HepG2 (cell line): ENCODE measurements around the gene NOTUM. TPM values are rescaled to one million over a fixed set of nuclear protein-coding genes. Genes with fewer than 3 reads are reported as not detected.

Source experiments
- HOXA5 ChIP-seq: sonication (generic); formaldehyde crosslinking; IDR thresholded peaks from 2 replicates; pipeline ENCODE4 v1.4.0; 2020; ENCODE audit warnings: missing genetic modification reagents
- HOXD1 ChIP-seq: sonication (generic); formaldehyde crosslinking; IDR thresholded peaks from 2 replicates; pipeline ENCODE4 v1.5.0; 2020; ENCODE audit warnings: missing genetic modification reagents
- NFIB ChIP-seq: sonication (generic); formaldehyde crosslinking; IDR thresholded peaks from 2 replicates; pipeline ENCODE4 v1.9.0; 2021; ENCODE audit warnings: missing genetic modification reagents, mild to moderate bottlenecking, borderline replicate concordance
- SETDB1 ChIP-seq: sonication (generic); formaldehyde crosslinking; IDR thresholded peaks from 2 replicates; pipeline ENCODE4 v1.5.1; 2020; ENCODE audit warnings: missing genetic modification reagents, mild to moderate bottlenecking, borderline replicate concordance
- ZNF207 ChIP-seq: fragments of 450-650 bp; IDR thresholded peaks from 2 replicates; pipeline ENCODE4 v1.6.1; 2016; ENCODE audit warnings: antibody characterized with exemption, borderline replicate concordance
- ZNF350 ChIP-seq: sonication (generic); formaldehyde crosslinking; IDR thresholded peaks from 2 replicates; pipeline ENCODE4 v1.4.0; 2020; ENCODE audit warnings: mild to moderate bottlenecking, low read depth, missing genetic modification reagents, borderline replicate concordance
- polyA plus RNA-seq, 8 experiments: library from polyadenylated mRNA; depleted of rRNA in 3 of 8; stranded (reverse) in 7 of 8; unstranded in 1 of 8; fragments of >200 nt; fragmentation: Illumina TruSeq in 4 of 8; extraction: Trizol in 4 of 8; gene quantifications; 2 replicates each; pipeline versions ENCODE4 v1.2.1 to v1.2.3, GENCODE V29; 2011 to 2016; ENCODE audit warnings: low read depth in 4 of 8, missing spikeins in 1 of 8, mixed read lengths in 1 of 8; ENCODE audit not compliant: insufficient read depth in 1 of 8
- total RNA-seq, 5 experiments: library from RNA; depleted of rRNA; stranded (reverse); fragments of >200 nt; fragmentation: Illumina TruSeq; extraction: Trizol; gene quantifications; 2 replicates each; pipeline ENCODE4 v1.2.3, GENCODE V29; 2016; ENCODE audit warnings: low read depth in 1 of 5
- TF ChIP-seq, protein P1 (sequence below): sonication (generic); formaldehyde crosslinking; IDR thresholded peaks from 2 replicates; pipeline ENCODE4 v1.4.0; 2020; ENCODE audit warnings: mild to moderate bottlenecking, missing genetic modification reagents, borderline replicate concordance
- TF ChIP-seq, protein P2 (sequence below): sonication (generic); formaldehyde crosslinking; IDR thresholded peaks from 2 replicates; pipeline ENCODE4 v1.4.0; 2020; ENCODE audit warnings: missing genetic modification reagents
- TF ChIP-seq, protein P3 (sequence below): sonication (generic); formaldehyde crosslinking; IDR thresholded peaks from 2 replicates; pipeline ENCODE4 v1.4.0; 2020; ENCODE audit warnings: missing genetic modification reagents, borderline replicate concordance
- TF ChIP-seq, protein P4 (sequence below): fragments of 450-650 bp; IDR thresholded peaks from 2 replicates; pipeline ENCODE4 v1.6.1; 2016
- TF ChIP-seq, protein P5 (sequence below): sonication (generic); formaldehyde crosslinking; IDR thresholded peaks from 2 replicates; pipeline ENCODE4 v1.4.0; 2020; ENCODE audit warnings: missing genetic modification reagents

NOTUM gene
- total and polyA plus RNA-seq, 2 of the 13 experiments (the other 11 are each of a cell fraction or from before 2014, with no cell fraction given), result 150 to 160 TPM

DNA sequence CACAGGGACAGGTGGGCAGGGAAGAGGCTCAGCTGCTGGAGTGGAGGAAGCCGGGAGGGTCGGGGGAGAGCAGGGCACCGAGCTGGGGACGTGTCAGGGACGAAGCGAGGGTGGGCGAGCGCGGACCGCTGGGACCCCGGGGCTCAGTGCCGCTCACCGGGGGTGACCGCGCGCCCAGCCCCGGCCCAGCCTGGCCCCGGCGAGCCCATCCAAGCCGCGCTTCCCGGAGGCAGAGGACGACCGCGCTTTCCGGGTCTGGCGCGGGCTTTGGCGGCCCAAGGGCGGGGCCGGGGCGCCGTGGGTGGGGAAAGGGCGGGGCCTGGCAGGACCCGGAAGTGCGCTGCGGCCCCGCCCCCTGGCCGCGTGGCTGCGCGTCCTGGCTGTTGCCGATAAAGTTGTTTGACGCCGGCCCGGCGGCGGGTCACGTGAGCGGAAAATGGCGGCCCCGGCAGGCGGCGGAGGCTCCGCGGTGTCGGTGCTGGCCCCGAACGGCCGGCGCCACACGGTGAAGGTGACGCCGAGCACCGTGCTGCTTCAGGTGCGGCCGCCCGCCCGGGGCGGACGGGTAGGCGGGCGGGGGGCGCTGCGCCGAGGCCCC lies 16.3 kb upstream of the NOTUM start, which contains the start of gene ASPSCR1 (continued):
- TF ChIP-seq, protein P1, sequence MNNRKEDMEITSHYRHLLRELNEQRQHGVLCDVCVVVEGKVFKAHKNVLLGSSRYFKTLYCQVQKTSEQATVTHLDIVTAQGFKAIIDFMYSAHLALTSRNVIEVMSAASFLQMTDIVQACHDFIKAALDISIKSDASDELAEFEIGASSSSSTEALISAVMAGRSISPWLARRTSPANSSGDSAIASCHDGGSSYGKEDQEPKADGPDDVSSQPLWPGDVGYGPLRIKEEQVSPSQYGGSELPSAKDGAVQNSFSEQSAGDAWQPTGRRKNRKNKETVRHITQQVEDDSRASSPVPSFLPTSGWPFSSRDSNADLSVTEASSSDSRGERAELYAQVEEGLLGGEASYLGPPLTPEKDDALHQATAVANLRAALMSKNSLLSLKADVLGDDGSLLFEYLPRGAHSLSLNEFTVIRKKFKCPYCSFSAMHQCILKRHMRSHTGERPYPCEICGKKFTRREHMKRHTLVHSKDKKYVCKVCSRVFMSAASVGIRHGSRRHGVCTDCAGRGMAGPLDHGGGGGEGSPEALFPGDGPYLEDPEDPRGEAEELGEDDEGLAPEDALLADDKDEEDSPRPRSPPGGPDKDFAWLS (CRISPR knock-in tag), result no peak
- TF ChIP-seq SETDB1, result no peak
- TF ChIP-seq, protein P2, sequence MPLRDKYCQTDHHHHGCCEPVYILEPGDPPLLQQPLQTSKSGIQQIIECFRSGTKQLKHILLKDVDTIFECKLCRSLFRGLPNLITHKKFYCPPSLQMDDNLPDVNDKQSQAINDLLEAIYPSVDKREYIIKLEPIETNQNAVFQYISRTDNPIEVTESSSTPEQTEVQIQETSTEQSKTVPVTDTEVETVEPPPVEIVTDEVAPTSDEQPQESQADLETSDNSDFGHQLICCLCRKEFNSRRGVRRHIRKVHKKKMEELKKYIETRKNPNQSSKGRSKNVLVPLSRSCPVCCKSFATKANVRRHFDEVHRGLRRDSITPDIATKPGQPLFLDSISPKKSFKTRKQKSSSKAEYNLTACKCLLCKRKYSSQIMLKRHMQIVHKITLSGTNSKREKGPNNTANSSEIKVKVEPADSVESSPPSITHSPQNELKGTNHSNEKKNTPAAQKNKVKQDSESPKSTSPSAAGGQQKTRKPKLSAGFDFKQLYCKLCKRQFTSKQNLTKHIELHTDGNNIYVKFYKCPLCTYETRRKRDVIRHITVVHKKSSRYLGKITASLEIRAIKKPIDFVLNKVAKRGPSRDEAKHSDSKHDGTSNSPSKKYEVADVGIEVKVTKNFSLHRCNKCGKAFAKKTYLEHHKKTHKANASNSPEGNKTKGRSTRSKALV (CRISPR knock-in tag), result no peak
- no peak for TF ChIP-seq ZNF350 (CRISPR knock-in tag)
- TF ChIP-seq, protein P3, sequence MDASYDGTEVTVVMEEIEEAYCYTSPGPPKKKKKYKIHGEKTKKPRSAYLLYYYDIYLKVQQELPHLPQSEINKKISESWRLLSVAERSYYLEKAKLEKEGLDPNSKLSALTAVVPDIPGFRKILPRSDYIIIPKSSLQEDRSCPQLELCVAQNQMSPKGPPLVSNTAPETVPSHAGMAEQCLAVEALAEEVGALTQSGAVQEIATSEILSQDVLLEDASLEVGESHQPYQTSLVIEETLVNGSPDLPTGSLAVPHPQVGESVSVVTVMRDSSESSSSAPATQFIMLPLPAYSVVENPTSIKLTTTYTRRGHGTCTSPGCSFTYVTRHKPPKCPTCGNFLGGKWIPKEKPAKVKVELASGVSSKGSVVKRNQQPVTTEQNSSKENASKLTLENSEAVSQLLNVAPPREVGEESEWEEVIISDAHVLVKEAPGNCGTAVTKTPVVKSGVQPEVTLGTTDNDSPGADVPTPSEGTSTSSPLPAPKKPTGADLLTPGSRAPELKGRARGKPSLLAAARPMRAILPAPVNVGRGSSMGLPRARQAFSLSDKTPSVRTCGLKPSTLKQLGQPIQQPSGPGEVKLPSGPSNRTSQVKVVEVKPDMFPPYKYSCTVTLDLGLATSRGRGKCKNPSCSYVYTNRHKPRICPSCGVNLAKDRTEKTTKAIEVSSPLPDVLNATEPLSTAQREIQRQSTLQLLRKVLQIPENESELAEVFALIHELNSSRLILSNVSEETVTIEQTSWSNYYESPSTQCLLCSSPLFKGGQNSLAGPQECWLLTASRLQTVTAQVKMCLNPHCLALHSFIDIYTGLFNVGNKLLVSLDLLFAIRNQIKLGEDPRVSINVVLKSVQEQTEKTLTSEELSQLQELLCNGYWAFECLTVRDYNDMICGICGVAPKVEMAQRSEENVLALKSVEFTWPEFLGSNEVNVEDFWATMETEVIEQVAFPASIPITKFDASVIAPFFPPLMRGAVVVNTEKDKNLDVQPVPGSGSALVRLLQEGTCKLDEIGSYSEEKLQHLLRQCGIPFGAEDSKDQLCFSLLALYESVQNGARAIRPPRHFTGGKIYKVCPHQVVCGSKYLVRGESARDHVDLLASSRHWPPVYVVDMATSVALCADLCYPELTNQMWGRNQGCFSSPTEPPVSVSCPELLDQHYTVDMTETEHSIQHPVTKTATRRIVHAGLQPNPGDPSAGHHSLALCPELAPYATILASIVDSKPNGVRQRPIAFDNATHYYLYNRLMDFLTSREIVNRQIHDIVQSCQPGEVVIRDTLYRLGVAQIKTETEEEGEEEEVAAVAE, result no peak
- no peak for TF ChIP-seq NFIB (CRISPR knock-in tag)
- TF ChIP-seq, protein P4, sequence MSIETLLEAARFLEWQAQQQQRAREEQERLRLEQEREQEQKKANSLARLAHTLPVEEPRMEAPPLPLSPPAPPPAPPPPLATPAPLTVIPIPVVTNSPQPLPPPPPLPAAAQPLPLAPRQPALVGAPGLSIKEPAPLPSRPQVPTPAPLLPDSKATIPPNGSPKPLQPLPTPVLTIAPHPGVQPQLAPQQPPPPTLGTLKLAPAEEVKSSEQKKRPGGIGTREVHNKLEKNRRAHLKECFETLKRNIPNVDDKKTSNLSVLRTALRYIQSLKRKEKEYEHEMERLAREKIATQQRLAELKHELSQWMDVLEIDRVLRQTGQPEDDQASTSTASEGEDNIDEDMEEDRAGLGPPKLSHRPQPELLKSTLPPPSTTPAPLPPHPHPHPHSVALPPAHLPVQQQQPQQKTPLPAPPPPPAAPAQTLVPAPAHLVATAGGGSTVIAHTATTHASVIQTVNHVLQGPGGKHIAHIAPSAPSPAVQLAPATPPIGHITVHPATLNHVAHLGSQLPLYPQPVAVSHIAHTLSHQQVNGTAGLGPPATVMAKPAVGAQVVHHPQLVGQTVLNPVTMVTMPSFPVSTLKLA, result peak; percentile 84
- TF ChIP-seq ZNF207, result no peak
- peak; percentile 65 for TF ChIP-seq HOXD1 (CRISPR knock-in tag)
- peak; percentile 62 for TF ChIP-seq HOXA5 (CRISPR knock-in tag)
- TF ChIP-seq, protein P5, sequence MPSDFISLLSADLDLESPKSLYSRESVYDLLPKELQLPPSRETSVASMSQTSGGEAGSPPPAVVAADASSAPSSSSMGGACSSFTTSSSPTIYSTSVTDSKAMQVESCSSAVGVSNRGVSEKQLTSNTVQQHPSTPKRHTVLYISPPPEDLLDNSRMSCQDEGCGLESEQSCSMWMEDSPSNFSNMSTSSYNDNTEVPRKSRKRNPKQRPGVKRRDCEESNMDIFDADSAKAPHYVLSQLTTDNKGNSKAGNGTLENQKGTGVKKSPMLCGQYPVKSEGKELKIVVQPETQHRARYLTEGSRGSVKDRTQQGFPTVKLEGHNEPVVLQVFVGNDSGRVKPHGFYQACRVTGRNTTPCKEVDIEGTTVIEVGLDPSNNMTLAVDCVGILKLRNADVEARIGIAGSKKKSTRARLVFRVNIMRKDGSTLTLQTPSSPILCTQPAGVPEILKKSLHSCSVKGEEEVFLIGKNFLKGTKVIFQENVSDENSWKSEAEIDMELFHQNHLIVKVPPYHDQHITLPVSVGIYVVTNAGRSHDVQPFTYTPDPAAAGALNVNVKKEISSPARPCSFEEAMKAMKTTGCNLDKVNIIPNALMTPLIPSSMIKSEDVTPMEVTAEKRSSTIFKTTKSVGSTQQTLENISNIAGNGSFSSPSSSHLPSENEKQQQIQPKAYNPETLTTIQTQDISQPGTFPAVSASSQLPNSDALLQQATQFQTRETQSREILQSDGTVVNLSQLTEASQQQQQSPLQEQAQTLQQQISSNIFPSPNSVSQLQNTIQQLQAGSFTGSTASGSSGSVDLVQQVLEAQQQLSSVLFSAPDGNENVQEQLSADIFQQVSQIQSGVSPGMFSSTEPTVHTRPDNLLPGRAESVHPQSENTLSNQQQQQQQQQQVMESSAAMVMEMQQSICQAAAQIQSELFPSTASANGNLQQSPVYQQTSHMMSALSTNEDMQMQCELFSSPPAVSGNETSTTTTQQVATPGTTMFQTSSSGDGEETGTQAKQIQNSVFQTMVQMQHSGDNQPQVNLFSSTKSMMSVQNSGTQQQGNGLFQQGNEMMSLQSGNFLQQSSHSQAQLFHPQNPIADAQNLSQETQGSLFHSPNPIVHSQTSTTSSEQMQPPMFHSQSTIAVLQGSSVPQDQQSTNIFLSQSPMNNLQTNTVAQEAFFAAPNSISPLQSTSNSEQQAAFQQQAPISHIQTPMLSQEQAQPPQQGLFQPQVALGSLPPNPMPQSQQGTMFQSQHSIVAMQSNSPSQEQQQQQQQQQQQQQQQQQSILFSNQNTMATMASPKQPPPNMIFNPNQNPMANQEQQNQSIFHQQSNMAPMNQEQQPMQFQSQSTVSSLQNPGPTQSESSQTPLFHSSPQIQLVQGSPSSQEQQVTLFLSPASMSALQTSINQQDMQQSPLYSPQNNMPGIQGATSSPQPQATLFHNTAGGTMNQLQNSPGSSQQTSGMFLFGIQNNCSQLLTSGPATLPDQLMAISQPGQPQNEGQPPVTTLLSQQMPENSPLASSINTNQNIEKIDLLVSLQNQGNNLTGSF (CRISPR knock-in tag), result peak; percentile 30
